Fibroblast of skin of abdomen (primary cell): ENCODE results near the gene PBX3.

Experiments
- DNase-seq: peaks from one replicate; pipeline ENCODE4 v3.0.0-alpha.2; 2013

The PBX3 gene

GRCh38 chr9:126000731-126001580, 253.8 kb downstream of the PBX3 start:
- no peak for DNase-seq

DNA sequence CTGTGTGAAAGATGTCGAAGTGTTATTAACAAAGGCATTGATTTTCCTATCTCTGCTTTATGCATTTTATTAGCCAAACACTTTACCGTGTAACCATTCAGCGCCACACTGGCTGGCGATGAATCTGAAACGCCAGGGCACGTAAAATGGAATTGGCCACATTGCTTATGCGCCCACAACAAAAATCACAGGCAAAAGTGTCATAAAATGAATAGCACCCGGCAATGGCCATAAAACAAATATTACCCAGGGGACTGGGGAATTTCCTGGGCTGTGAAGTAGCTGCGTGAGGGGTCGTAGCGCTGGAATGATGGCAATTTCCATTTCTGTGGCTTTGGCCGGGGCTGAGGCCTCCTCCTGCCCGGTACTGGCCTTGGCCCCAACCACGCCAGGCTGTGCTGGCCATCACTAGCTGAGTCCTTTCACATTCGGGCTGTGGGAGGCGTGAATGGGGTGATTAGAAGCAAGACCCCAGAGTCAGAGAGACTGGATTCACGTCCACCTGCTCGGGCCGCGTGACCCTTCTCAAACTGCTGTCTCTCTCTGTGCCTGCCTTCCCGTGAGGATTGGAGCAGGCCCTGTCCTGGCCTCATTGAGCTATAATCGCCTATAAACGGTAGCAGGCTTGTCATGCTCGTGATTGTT, 254.5 kb downstream of the PBX3 start:
- DNase-seq, result no peak

DNA sequence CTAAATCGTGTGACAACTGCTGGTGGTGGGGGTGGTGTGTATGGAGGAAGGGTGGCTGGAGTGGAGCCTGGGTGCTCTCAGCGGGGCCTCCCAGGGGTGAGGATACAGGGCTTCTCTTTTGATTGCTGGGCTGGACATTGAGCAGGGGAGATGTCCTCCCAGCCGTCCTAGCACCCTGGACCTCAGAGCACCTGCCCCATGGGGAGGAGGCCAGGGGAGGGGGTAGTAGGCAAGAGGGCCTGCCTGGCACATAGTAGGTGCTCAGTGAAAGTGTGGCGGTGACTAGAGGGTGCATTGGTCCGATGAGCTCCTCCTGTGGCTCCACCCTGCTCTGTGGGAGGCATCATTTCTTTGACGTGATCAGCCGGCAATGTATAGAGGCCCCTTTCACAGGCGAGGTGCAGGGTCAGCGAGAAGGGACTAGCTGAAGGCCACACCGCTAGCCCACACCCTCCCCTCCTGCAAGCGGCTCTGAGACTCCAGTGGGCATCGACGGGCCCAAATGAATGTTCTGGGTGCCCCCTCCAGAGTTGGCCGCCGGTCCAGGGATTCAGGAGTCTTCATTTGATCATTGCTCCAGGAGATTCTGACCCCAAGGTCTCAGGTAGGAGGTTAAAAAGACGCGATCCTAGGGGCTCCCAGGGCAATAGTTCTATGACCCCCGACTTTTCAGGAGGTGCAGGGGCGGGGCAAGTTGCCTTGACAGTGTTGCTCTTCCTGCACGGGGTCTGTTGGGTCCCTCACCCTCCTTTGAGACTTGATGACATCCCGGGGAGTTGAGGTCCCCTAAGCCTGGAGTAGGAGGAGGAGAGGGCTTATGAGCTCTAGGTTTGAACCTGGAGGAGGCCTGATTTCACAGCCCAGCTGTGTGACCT, 255.5 kb downstream of the PBX3 start:
- DNase-seq, result no peak

GRCh38 chr9:126009047-126009446, 261.9 kb downstream of the PBX3 start:
- no peak for DNase-seq

- no peak for DNase-seq
These were observed 267.6 kb downstream of the PBX3 start for GRCh38 chr9:126014726-126015125.

GRCh38 chr9:126015424-126015823, 268.3 kb downstream of the PBX3 start:
- no peak for DNase-seq

GRCh38 chr9:126016579-126017290, 269.6 kb downstream of the PBX3 start:
- no peak for DNase-seq
